Inflammatory macrophage treated with lipopolysaccharide for 4 hours (primary cell): ENCODE data around the gene CEP164.
"Not testable (repeated sequence)": the region's sequence is repeated elsewhere in the genome, so short reads cannot be mapped to it uniquely, and the experiment has no call there.

Experiments used
- DNase-seq: peaks from one replicate; pipeline ENCODE4 v3.0.0-alpha.2; 2020

Gene CEP164

GRCh38 chr11:117443266-117444186 lies 115.9 kb downstream of the CEP164 start:
- peak; percentile 62 for DNase-seq

DNA sequence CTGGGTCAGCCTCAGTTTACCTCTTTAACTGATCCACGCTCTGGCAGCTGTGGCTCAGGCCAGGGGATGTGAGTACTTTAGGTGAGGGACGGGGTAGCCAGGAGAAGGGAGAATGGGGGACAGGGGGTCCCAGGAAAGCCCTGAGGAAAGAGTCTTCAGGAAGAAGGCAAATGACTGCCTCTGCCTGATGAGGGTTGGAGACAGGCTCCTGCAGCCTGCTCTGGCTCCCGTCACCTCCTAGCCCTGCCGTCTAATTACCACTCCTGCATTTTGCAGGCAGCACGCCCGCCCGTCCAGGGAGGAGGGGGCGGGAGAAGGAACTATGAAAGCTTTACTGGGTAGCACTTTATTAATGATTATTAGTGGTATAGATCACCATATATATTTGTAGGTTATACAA lies 116.6 kb downstream of the CEP164 start:
- DNase-seq: no peak

DNA sequence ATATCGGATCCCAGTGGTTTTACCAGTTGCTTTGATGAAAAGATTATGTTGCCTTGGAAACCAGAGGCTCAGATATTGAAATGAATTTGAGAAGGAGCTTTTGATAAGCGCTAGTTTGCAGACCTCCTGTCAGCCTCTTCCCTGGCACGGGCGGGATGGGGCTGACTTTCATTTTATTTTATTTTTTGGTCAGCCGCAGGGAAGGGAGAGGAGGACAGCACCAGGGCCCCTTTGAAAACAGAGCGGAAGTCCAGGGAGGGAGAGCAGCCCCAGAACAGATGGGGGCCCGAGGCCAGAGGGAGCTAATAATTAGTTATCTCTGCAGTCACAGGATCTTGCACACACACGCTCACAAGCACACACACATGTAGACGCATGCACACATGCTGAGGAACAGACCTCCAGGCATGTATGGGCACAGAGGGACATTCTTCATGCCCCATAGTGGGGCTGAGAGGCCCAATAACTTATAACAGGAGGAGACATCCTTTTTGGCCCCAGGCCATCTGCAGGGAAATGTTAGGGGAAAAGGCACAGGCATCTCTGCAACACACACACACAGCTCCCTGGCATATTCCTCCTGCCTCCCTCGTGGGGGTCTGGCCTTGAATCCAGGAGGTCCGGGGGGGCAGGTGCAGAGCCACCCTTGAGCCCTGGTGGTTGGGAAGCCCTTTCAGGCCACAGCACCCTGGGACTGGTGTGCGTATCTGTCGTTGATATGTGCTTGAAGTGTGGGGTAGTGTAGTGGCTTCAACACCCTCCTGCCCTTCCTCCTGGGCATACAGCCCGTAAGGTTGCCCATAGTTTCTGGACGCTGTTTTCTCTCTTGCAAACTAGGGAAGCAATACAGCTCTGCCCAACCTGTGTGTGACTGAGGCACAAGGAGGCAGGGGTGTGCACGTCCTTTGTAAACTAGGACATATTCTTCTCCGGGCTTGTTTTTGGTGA lies 117.3 kb downstream of the CEP164 start:
- no peak for DNase-seq

GRCh38 chr11:117449111-117449693 lies 121.5 kb downstream of the CEP164 start:
- no peak for DNase-seq

- DNase-seq: no peak
Observed at GRCh38 chr11:117453886-117454563, 126.4 kb downstream of the CEP164 start.

DNA sequence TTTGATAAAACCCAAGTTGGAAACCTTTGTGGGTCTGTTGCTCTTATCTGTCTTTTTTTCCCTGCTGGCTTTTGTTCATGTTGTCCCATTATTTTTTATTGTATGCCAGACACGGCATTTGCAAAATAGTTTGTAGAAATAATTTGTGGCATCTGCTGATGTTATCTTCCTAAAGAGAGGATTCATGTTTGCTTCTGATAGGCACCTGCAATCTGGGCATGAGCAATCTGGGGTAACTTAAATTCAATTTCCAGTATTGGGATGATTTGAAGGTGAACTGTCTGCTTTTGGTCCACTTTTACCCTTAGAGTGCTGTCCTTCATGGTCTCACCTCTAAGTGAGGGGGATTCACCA lies 126.9 kb downstream of the CEP164 start:
- no peak for DNase-seq

DNA sequence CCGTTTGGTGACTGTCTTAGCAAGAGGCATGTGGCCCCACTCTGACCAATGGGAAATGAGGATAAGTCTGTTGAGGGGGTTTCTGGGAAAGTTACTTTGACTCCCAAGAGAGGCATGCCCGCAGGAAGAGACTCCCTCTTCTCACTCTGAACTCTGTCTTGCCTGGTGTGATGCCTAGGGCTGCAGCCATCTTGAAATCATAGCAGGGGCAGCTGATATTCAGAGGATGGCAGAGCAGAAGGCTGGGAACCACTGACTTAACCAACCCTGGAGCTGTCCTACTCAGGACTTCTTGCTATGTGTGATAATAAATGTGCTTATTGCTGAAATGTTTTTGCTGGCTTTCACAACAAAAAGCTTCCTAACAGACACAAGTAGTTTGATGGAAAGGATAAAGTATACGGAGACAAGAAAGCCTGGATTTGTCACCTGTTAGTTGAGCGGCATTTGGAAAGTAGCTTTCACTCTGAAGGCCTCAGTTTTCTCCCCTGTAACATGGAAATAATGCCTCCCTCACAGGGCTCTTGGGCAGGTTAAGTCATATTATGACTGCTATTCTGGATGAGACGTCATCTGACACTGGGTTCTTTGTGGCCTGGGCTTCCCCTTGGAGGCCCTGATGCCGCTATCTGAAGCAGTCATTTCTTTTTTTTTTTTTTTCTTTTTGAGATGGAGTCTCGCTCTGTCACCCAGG lies 128.5 kb downstream of the CEP164 start:
- DNase-seq: no peak

- not testable (repeated sequence) for DNase-seq
Observed at GRCh38 chr11:117456721-117457029, 129.0 kb downstream of the CEP164 start.

- no peak for DNase-seq
Observed at GRCh38 chr11:117457031-117457785, 129.6 kb downstream of the CEP164 start.

DNA sequence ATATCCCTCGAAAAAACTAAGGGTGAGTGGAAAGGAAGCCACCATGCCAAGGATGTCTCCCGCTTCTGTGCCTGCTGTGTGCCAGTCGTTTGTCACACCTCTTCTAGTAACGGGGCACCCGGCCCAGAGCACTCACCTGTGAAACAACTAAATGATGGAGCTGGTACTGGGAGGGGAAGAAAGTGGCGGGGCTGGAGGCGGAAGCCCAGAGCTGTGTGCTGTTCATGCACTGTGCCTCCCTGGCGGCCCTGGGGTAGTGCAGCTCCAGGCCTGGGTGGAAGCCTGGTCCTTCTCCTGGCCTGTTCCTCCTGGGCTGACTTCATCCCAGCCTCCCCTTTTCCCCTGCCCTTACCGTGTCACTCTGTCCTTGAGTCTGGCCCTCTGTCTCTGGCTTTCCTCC lies 130.2 kb downstream of the CEP164 start:
- no peak for DNase-seq

DNA sequence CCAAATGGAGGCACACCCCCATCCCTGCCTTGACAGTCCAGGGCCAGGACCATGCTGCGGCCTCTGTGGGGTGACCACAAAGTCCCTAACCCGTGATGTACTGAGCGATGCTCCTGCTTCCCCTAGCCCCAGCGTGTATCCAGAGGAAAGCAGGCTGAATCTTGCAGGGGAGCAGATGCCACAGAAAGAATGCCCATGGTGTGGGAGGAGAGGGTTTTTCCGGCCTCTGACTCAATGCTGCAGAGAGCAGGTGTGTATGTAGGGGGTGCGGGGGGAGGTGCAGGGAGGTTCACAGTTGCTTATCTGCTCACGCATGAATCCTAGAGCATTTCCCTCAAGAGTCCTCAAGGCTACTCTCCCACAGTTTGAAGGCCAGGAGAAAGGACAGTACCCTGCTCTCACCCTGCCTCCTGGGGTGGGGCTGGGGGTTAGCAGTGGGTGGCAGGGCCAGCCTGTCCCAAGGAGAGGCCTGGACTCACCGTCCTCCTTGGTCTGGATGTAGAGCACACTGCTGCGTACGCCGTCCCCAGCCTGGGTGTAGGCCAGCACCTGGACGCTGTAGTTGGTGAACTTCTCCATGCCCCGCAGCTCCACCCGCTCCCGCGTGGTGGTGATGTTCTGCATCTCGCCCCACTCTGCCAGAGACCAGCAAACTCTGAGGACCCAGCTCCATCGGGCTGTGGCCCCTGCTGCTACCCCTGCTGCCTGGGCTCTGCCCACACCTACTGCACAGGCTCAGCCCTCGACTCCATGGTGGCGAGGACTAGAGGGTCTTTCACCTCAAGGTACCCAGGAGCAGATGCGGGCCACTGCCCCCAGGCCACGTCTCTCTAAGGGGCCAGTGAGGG lies 130.8 kb downstream of the CEP164 start:
- no peak for DNase-seq

GRCh38 chr11:117459123-117459978 lies 131.7 kb downstream of the CEP164 start:
- DNase-seq: no peak

- DNase-seq: peak; percentile 82
Observed at GRCh38 chr11:117459979-117460300, 132.3 kb downstream of the CEP164 start.

DNA sequence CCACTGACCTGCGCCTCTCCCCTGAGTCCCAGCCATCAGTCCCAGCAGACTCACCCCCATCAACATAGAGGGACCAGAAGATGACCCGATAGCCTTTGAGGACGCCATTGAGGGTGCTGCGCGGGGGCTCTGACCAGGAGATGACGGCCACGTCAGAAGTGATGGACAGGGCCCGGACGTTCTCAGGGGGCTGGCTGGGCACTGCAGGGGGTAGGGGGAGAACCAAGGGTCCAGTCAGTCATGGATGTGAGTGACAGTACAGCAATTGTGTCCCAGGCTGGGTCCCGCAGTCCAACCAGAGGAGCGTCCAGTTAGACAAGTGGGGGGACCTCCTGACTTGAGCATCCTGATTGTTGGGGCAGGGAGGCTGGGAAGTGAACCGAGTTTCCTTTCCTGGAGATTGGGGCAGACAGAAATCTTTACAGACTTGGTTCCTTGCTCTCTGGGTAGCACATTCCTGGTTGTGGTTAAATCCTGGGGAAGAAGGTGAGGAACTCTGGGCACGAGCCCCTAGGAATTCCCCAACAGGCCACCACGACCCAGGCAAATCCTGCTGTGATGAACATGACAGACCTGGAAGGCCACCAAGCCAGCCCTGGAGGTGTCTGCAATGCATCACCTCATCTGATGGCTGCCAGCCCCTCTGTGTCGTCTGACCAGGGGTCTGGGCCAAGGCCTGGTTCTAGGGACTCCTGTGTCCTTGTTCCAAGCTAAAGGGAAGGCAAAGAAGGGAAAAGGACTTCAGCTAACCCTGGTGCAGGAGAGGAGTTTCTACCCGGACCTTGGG lies 133.9 kb downstream of the CEP164 start:
- no peak for DNase-seq

GRCh38 chr11:117462183-117462863 lies 134.7 kb downstream of the CEP164 start:
- no peak for DNase-seq

GRCh38 chr11:117462864-117463247 lies 135.2 kb downstream of the CEP164 start:
- no peak for DNase-seq
